IPS DF 6.9 (cell line): ENCODE measurements around the gene MMP24.

Experiments used
- DNase-seq: peaks from one replicate; pipeline ENCODE4 v3.0.0-alpha.2; 2013; ENCODE audit warnings: low read depth, low spot score
- H3K27ac ChIP-seq: one replicate; pipeline ENCODE4 v1.5.1; 2013; ENCODE audit warnings: low read length, control low read depth
- H3K27me3 ChIP-seq: 2 replicates; pipeline ENCODE4 v1.6.1; 2013; ENCODE audit warnings: mild to moderate bottlenecking, low read length; ENCODE audit not compliant: control insufficient read depth, insufficient read depth
- H3K36me3 ChIP-seq: 2 replicates; pipeline ENCODE4 v1.6.1; 2013; ENCODE audit warnings: low read length; ENCODE audit not compliant: control insufficient read depth, insufficient read depth
- H3K4me1 ChIP-seq: 2 replicates; pipeline ENCODE4 v1.6.1; 2013; ENCODE audit warnings: low read length; ENCODE audit not compliant: control insufficient read depth, insufficient read depth
- H3K4me3 ChIP-seq: 2 replicates; pipeline ENCODE4 v1.5.1; 2013; ENCODE audit warnings: mild to moderate bottlenecking, low read length
- H3K9me3 ChIP-seq: 2 replicates; pipeline ENCODE4 v1.6.1; 2013; ENCODE audit warnings: low read length, inconsistent platforms; ENCODE audit not compliant: control insufficient read depth, insufficient read depth
- WGBS: extraction: QIAGEN DNeasy Blood & Tissue Kit; methylation state at CpG from one replicate; pipeline ENCODE4 v1.1.7; 2013; ENCODE audit warnings: mixed read lengths, missing lambda C conversion rate; ENCODE audit not compliant: insufficient read length, insufficient coverage; 5-methylcytosine and 5-hydroxymethylcytosine counted together

MMP24 gene

DNA sequence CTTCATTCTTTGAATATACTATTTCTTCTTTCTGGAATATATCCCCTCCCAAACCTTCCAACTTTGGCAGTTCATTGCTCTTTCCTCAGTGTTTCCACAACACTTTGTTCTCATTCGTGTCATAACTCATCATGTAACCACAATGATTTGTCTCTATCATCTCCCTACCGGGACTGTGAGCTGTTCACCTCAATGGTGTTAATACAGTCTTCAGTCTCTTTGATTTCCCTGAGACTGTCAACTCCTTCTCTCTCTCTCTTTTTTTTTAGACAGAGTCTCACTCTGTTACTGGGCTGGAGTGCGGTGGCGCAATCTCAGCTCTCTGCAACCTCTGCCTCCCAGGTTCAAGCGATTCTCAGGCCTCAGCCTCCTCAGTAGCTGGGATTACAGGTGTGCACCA, 2.5 kb upstream of the MMP24 start:
- WGBS = no CpG with 5 or more reads among the region's 5 CpGs
- Histone ChIP-seq H3K36me3 (no peaks in the 10 kb centered on the region), H3K4me3 (no peak overlapping the region), H3K27me3 (no peaks in the 10 kb centered on the region), H3K9me3 (no peaks in the 10 kb centered on the region), H3K4me1 (peaks cover 2% of the 10 kb centered on the region; the same call in 1 of the 2 replicates), H3K27ac (no peak overlapping the region)
- DNase-seq = no peak

DNA sequence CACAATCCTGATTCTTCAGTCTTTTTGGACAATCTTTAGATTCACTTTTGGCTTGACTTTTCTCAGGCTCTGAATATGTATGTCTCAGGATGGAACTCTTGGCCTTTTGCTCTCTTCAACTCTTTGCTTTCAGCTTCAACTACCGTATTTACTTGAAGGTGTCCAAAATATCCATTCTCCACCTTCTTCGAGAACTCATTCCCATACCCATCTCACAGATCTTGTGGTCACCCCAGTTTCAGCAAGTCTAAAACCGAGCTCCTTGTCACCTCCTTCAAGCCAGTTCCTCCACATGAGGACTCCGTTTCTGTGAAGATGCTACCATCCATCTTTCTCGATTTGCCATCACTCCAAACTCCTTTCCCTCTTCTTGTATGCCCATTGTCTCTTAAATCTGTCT, 2.0 kb upstream of the MMP24 start:
- peaks cover 2% of the 10 kb centered on the region; the same call in 1 of the 2 replicates for H3K4me1 ChIP-seq
- H3K27me3 ChIP-seq = no peaks in the 10 kb centered on the region
- H3K4me3 ChIP-seq = no peak overlapping the region
- no CpG with 5 or more reads among the region's 5 CpGs for whole genome bisulfite sequencing
- no peak for DNase-seq
- H3K36me3 ChIP-seq = no peaks in the 10 kb centered on the region
- no peak overlapping the region for H3K27ac ChIP-seq
- H3K9me3 ChIP-seq = no peaks in the 10 kb centered on the region

DNA sequence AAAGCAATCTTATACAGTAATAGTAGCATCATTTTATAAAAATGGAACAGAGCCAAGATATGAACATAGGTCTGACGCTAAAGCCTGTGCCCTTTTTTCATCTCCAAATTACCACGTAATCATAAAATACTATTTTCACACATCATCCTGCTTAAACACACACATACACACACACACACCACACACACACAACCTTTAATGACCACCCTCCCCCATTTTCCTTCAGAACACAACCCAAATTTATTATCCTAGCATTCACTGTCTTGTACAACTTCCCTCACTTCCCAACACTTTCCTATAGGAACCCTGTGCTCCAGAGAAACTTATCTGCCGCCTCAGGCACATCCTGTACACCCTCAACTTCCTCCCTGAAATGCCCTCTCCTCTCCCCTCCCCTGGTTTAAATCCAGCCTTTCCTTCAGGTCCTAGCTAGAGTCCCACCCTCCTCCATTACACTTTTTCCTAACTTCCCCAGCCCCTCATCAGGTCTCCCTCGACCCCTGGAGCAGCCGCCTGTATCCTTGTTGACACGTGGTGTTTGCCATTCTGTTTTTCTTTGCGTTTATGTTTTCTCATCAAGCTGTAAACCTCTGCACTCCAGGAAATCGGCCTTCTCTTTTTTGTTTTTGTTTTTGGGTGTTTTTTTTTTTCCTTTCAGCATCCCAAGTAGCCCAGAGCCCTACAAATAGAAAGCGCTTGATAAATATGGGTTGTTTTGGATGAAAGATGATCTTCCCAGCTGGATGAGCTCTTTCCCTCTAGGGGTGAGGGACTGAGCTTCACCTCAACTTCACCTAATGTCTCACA, 968 bp upstream of the MMP24 start:
- Histone ChIP-seq H3K9me3 (no peaks in the 10 kb centered on the region), H3K4me3 (no peak overlapping the region)
- DNase-seq = no peak

GRCh38 chr20:35226884-35227681, 593 bp downstream of the MMP24 start:
- Histone ChIP-seq H3K27me3 (no peaks in the 10 kb centered on the region), H3K36me3 (no peaks in the 10 kb centered on the region), H3K9me3 (no peaks in the 10 kb centered on the region), H3K4me1 (peaks cover 2% of the 10 kb centered on the region; the same call in 1 of the 2 replicates), H3K27ac (no peak overlapping the region), H3K4me3 (peak overlapping the region; percentile 36; the same call in 1 of the 2 replicates)
- no peak for DNase-seq
- WGBS = no CpG with 5 or more reads among the region's 74 CpGs

More for the DNA sequence above, 968 bp upstream of the MMP24 start:
- Histone ChIP-seq H3K27me3 (no peaks in the 10 kb centered on the region), H3K36me3 (no peaks in the 10 kb centered on the region), H3K4me1 (peaks cover 2% of the 10 kb centered on the region; the same call in 1 of the 2 replicates), H3K27ac (no peak overlapping the region)
- 100% methylated on average over 1 of the region's 9 CpGs for WGBS

DNA sequence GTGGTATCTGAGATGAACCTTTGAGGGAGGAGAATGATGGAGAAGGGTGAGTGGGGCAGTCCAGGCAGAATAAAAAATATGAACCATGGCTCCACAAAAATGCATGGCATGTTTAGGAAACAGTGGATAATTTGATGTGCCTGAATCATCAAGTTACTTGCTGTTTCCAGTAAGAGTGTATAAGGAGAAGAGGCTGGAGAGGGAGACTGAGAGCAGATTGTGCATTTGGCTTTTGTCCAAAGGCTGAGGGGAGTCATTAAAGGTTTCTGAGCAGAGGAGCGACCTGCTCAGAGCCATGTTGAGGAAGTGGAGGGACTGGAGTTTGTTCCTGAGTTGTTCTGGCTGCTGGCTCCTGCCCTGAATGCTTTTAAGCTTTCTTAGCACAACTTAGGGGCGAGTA, 6.1 kb downstream of the MMP24 start:
- DNase-seq = no peak
- Histone ChIP-seq H3K4me1 (no peaks in the 10 kb centered on the region; the same call in 1 of the 2 replicates), H3K27me3 (no peaks in the 10 kb centered on the region), H3K4me3 (no peak overlapping the region), H3K27ac (no peak overlapping the region), H3K9me3 (no peaks in the 10 kb centered on the region), H3K36me3 (no peaks in the 10 kb centered on the region)
- WGBS = no CpG with 5 or more reads among the region's 2 CpGs

DNA sequence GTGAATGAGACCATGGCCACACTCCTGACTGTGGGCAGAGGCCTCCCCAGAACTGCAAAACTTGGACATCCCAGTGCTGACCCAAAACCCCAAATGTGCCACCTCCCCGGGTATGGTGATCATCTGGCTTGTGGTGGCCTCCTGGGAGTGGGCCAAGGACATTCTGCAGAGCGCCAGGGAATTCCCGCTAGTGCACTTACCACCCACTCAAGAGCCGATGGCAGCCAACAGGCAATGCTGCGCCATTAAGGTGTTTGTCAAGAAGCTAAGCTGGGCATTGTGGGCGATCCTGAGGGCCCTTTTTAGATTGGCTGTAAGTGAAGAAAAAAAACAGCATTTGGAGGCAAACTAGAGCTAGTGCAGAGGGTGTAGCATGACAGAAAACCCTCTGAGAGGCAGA, 9.4 kb downstream of the MMP24 start:
- no peaks in the 10 kb centered on the region for H3K9me3 ChIP-seq
- no CpG with 5 or more reads among the region's 6 CpGs for WGBS
- H3K36me3 ChIP-seq = no peaks in the 10 kb centered on the region
- H3K27me3 ChIP-seq = no peaks in the 10 kb centered on the region
- no peak overlapping the region for H3K4me3 ChIP-seq
- no peaks in the 10 kb centered on the region for H3K4me1 ChIP-seq
- no peak overlapping the region for H3K27ac ChIP-seq
- no peak for DNase-seq

DNA sequence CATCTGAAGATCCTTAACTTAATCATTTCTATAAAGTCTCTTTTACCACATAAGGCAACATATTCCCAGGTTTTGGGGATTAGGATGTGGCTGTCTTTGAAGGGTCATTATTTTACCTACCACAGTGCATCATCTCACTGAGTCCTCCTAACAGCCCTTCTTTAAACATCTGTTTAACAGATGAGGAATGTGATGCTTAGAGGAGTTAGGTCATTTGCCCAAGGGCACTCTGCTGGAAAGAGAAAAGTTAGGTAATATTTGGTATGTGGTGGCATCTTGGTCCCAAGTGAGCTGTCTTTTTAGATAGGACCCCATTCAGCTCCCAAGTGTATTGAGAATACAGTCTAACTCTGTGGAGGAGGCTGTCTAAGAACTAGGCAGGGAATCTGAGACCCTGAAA, 11.0 kb downstream of the MMP24 start:
- no peak overlapping the region for H3K27ac ChIP-seq
- no peaks in the 10 kb centered on the region for H3K9me3 ChIP-seq
- H3K36me3 ChIP-seq = no peaks in the 10 kb centered on the region
- DNase-seq = no peak
- no peaks in the 10 kb centered on the region for H3K4me1 ChIP-seq
- no peak overlapping the region for H3K4me3 ChIP-seq
- H3K27me3 ChIP-seq = no peaks in the 10 kb centered on the region

GRCh38 chr20:35238170-35238569, 11.7 kb downstream of the MMP24 start:
- no CpG with 5 or more reads among the region's 4 CpGs for WGBS
- no peak for DNase-seq
- no peaks in the 10 kb centered on the region for H3K27me3 ChIP-seq
- H3K27ac ChIP-seq = no peak overlapping the region
- H3K9me3 ChIP-seq = no peaks in the 10 kb centered on the region
- H3K4me3 ChIP-seq = no peak overlapping the region
- H3K36me3 ChIP-seq = no peaks in the 10 kb centered on the region
- H3K4me1 ChIP-seq = no peaks in the 10 kb centered on the region

GRCh38 chr20:35238735-35239134, 12.2 kb downstream of the MMP24 start:
- H3K27me3 ChIP-seq = no peaks in the 10 kb centered on the region
- no peaks in the 10 kb centered on the region for H3K36me3 ChIP-seq
- no peaks in the 10 kb centered on the region for H3K9me3 ChIP-seq
- no peak overlapping the region for H3K27ac ChIP-seq
- no peak overlapping the region for H3K4me3 ChIP-seq
- H3K4me1 ChIP-seq = no peaks in the 10 kb centered on the region
- WGBS = no CpG with 5 or more reads among the region's 5 CpGs
- no peak for DNase-seq

- Histone ChIP-seq H3K4me3 (no peak overlapping the region), H3K9me3 (no peaks in the 10 kb centered on the region), H3K27me3 (no peaks in the 10 kb centered on the region), H3K36me3 (no peaks in the 10 kb centered on the region), H3K27ac (no peak overlapping the region), H3K4me1 (no peaks in the 10 kb centered on the region)
- WGBS = no CpG with 5 or more reads among the region's 5 CpGs
- DNase-seq = no peak
Observed at GRCh38 chr20:35240083-35240810, 13.8 kb downstream of the MMP24 start.
